NCI-H2196 treated with DMSO at 0.1 percent for 48 hours (cell line): Measurements from ENCODE around the gene CD300LG.
"Not testable (repeated sequence)": the region's sequence is repeated elsewhere in the genome, so short reads cannot be mapped to it uniquely, and the experiment has no call there.

Source experiments
- DNase-seq: peaks from one replicate; lab custom pipeline; 2025; ENCODE audit not compliant: unreplicated experiment; lab: John Stamatoyannopoulos, UW

Gene CD300LG

GRCh38 chr17:43877451-43878155, 30.6 kb downstream of the CD300LG start:
- DNase-seq = no peak

GRCh38 chr17:43878260-43879175, 31.5 kb downstream of the CD300LG start:
- DNase-seq = peak; percentile 50

GRCh38 chr17:43879723-43880419, 32.9 kb downstream of the CD300LG start:
- DNase-seq = no peak

- DNase-seq = peak; percentile 58
Measured at GRCh38 chr17:43880420-43880991, 33.5 kb downstream of the CD300LG start.

GRCh38 chr17:43881181-43881580, 34.2 kb downstream of the CD300LG start:
- DNase-seq = no peak

GRCh38 chr17:43881758-43882505, 35.0 kb downstream of the CD300LG start:
- no peak for DNase-seq

GRCh38 chr17:43882761-43883415, 35.9 kb downstream of the CD300LG start:
- no peak for DNase-seq

GRCh38 chr17:43888548-43888947, 41.6 kb downstream of the CD300LG start:
- no peak for DNase-seq

GRCh38 chr17:43890240-43890639, 43.3 kb downstream of the CD300LG start:
- DNase-seq = no peak

GRCh38 chr17:43891851-43892646, 45.1 kb downstream of the CD300LG start:
- no peak for DNase-seq

- no peak for DNase-seq
Measured at GRCh38 chr17:43892647-43892952, 45.6 kb downstream of the CD300LG start.

GRCh38 chr17:43894494-43894893, 47.5 kb downstream of the CD300LG start:
- not testable (repeated sequence) for DNase-seq

GRCh38 chr17:43897831-43898230, 50.9 kb downstream of the CD300LG start:
- DNase-seq = no peak

GRCh38 chr17:43898446-43898845, 51.5 kb downstream of the CD300LG start:
- no peak for DNase-seq

- DNase-seq = peak; percentile 62
Measured at GRCh38 chr17:43900183-43900857, 53.3 kb downstream of the CD300LG start.

GRCh38 chr17:43900858-43901754, 54.1 kb downstream of the CD300LG start:
- DNase-seq = no peak

- DNase-seq = no peak
Measured at GRCh38 chr17:43901861-43902589, 55.0 kb downstream of the CD300LG start.
